Eye (tissue), 1 donor: ENCODE results near the gene PEPD.

Experiments
- DNase-seq: peaks from one replicate; pipeline ENCODE4 v3.0.0-alpha.2; 2015

PEPD gene

DNA sequence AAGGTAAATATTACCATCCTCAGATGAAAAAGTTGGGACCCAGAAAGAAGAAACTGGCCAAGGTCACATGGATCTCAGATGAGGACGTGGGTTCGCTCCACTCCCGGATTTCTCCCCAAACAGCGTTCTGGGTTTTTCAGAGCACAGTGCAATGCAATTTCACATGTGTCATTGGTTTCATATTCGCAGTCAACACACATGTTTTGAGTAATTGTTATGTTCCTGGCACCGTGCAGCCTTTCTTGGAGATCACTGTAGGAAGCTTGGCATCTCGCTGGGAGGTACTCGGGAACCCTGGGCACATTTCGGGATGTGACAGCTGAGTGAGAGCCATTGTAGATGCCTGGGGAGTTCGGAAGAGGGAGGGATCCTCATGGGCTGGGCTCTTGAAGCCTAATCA is 174.3 kb downstream of the PEPD start:
- DNase-seq = peak; percentile 28

DNA sequence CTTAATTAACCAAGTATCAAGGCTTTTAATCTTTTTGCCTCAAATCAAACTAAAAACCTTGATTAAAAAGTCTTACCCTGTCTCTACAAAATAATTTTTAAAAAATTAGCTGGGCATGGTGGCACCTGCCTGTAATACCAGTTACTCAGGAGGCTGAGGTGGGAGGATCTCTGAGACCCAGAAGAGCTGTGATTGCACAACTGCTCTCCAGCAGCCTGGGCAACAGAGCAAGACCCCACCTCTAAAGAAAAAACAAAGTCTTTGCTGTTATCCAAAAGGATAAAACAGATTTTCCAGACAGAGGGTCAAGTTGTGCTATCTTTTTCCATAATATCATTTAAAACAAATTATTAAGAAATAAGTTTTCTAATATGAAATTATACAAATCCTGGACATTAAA is 174.9 kb downstream of the PEPD start:
- no peak for DNase-seq

DNA sequence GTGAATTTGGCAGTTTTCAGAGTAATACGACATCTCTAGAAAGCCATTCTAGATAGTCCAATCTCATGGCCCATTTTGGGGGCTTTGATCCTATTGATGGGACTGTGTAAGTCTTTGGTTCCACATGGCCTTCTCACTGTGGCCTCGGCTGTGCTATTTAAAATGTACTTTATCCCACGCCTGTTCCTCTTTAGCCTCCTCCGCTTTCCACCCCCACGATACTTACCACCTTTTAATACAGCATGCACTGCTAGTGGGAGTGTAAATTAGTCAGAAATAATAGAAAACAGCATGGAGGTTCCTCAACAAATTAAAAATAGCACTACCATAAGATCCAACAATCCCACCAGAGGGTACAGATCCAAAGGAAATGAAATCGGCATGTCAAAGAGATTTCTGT is 176.4 kb downstream of the PEPD start:
- DNase-seq = no peak

DNA sequence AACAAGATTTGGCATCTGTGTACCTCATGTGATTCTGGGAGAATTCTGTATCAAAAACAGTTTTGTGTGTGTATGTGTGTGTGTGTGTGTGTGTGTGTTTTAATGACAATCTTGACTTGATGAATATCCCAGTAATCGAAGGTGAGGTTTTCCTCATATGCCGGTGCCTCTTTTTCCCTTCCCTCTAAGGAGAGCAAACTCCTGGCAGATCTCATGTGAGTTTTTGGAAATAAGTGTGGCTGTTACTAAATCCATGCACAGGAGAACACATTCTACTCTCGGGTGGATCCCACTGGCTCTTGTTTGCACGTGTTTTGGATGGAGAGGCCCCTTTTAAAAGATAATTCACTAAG is 177.0 kb downstream of the PEPD start:
- no peak for DNase-seq

DNA sequence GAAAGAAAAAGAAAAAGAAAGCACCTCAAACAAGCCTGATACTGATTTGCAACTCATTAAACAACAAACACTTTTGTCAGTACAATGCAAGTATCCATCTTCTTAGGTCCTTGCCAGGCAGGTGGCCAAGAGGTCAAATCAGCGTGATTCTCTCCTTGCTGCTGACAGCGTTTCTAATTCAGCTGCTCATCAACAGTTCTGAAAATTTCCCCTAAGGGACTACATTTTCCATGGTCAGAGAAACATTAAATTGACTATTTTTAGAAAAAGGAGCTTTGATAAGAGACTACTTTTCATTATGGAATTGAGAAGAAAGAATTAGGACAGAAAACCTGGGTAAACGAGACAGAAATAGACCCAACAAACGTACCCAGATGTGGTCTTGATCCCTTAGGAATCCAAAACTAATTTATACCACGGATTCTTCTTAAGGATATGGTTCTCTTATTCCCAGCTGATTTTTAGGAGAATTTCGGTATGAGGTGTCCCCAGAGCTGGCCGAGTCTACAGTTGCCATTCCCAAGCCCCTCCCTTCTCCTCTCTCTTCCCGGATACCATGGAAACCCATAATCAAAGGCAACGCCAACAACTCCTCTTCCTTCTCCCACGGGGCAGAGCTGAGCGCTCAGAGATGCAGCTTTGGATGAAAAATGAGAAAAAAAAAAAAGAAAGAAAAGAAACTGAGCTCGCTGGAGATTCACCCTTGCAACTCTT is 177.6 kb downstream of the PEPD start:
- peak; percentile 75 for DNase-seq

DNA sequence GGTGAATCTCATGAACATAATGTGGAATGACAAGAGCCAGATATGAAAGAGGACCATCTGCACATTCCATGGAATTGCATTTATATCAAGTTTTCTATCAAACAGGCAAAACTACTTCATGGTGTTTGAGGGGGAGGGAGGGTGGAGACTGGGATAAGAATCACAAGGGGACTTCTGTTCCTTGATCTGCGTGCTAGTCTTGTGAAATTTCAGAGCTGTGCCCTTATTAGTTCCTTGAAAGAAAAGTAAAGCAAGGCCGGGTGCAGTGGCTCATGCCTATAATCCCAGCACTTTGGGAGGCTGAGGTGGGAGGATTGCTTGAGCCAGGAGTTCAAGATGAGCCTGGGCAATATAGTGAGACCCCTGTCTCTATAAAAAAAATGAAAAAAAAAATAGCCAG is 178.3 kb downstream of the PEPD start:
- DNase-seq = no peak

DNA sequence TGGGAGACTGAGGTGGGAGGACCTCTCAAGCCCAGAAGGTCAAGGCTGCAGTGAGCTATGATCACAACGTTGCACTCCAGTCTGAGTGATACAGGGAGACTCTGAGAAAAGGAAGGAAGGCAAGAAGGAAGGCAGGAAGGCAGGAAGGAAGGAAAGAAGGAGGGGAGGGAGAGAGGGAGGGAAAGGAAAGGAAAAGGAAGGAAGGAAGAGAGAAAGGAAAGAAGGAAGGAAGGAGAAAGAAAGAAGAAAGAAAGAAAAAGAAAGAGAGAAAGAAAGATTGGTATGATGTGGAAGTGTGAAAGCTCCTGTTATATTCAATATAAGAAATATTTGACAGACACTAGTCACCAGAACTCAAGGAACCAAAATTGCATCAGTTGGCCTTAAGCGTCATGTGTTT is 180.6 kb downstream of the PEPD start:
- DNase-seq = no peak

DNA sequence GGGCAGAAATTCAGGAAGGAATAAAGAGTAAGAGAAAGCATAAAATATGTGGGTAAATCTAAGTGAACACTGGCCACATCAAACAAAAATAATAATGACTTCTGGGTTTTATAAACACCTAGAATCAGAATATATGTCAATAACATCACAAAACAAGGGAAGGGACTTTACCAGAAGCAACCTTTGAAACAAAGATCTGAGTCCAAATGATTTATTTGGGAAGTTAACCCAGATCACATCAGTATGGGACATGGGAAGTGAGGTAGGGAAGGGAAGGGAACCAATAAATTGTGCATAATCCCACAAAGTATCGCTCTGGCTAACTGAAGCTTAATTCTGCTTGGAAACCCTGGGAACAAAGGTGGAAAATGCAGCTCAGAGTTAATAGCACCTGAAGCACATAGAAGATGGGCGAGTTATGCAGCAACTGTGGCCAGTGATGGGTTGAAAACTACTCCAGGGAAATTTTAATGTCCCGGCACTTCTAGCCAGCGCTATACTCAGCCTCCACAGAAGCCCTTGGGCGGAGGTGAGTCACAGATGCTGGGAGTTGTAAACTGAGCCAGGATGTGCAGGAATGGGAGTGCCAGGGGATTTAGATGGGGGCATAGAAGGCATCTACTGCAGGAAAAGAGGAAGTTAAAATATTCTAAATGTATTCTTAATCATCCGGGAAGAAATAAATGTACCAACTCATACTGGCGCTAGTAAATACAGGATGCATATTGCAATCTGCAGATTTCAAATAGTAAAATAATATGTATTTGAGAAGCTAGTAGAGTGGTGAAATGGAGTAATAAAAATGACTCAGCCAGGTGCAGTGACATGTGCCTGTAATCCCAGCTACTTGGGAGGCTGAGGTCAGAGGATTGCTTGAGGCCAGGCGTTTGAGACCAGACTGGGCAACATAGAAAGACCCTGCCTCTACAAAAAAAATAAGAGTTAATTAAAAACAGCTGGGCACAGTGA is 182.3 kb downstream of the PEPD start:
- DNase-seq = no peak
